T-helper 1 cell treated with Interleukin-12 subunit alpha and Interleukin-12 subunit beta and Interleukin-4 antibody, amounts not matched to agents 30 μg/mL and 1 μg/mL, for 36 hours (primary cell): ENCODE measurements around the gene TNS4.

Experiments used
- H3K27ac Mint-ChIP-seq: one replicate; pipeline ENCODE4 v1.8.0; 2021; ENCODE audit warnings: mild to moderate bottlenecking, mixed read lengths
- H3K27me3 Mint-ChIP-seq: one replicate; pipeline ENCODE4 v1.8.0; 2021; ENCODE audit warnings: low read depth, mixed read lengths
- H3K36me3 Mint-ChIP-seq: one replicate; pipeline ENCODE4 v1.8.0; 2021; ENCODE audit warnings: low read depth, mixed read lengths
- H3K4me1 Mint-ChIP-seq: one replicate; pipeline ENCODE4 v1.8.0; 2021; ENCODE audit warnings: low read depth, mixed read lengths
- H3K4me3 Mint-ChIP-seq: one replicate; pipeline ENCODE4 v1.8.0; 2021; ENCODE audit warnings: mild to moderate bottlenecking, moderate library complexity, mixed read lengths
- H3K9me3 Mint-ChIP-seq: one replicate; pipeline ENCODE4 v1.8.0; 2021; ENCODE audit warnings: mixed read lengths

TNS4 gene

GRCh38 chr17:40445751-40446468 is 55.5 kb downstream of the TNS4 start:
- H3K9me3 Mint-ChIP-seq = no peaks in the 10 kb centered on the region
- H3K27ac Mint-ChIP-seq = peak overlapping the region; percentile 91
- peak overlapping the region; percentile 87 for H3K4me3 Mint-ChIP-seq
- H3K36me3 Mint-ChIP-seq = peaks cover 14% of the 10 kb centered on the region
- peaks cover 49% of the 10 kb centered on the region for H3K4me1 Mint-ChIP-seq
- H3K27me3 Mint-ChIP-seq = peaks cover 3% of the 10 kb centered on the region

GRCh38 chr17:40443988-40444899 is 57.2 kb downstream of the TNS4 start:
- H3K4me1 Mint-ChIP-seq = peaks cover 39% of the 10 kb centered on the region
- no peaks in the 10 kb centered on the region for H3K9me3 Mint-ChIP-seq
- peaks cover 7% of the 10 kb centered on the region for H3K27me3 Mint-ChIP-seq
- H3K36me3 Mint-ChIP-seq = peaks cover 11% of the 10 kb centered on the region
- H3K27ac Mint-ChIP-seq = peak overlapping the region; percentile 91
- peak overlapping the region; percentile 87 for H3K4me3 Mint-ChIP-seq

- H3K36me3 Mint-ChIP-seq = peaks cover 11% of the 10 kb centered on the region
- peak within 1 kb of the TSS; percentile 91 for H3K27ac Mint-ChIP-seq
- H3K4me1 Mint-ChIP-seq = peaks cover 35% of the 10 kb centered on the region
These were observed 58.0 kb downstream of the TNS4 start, which contains the start of gene IGFBP4 for GRCh38 chr17:40443196-40443987. Gene IGFBP4, plus strand, starts transcription at chr17:40443450. Its CDS starts 286 bp downstream, at chr17:40443736.

GRCh38 chr17:40442392-40443195 is 58.8 kb downstream of the TNS4 start:
- peak overlapping the region; percentile 44 for H3K4me3 Mint-ChIP-seq
- no peaks in the 10 kb centered on the region for H3K9me3 Mint-ChIP-seq
- peaks cover 7% of the 10 kb centered on the region for H3K27me3 Mint-ChIP-seq
- H3K36me3 Mint-ChIP-seq = peaks cover 10% of the 10 kb centered on the region
- no peak overlapping the region for H3K27ac Mint-ChIP-seq
- peaks cover 29% of the 10 kb centered on the region for H3K4me1 Mint-ChIP-seq

More at GRCh38 chr17:40443196-40443987, 58.0 kb downstream of the TNS4 start, which contains the start of gene IGFBP4:
- Mint-ChIP-seq H3K4me3 (peak within 1 kb of the TSS; percentile 87), H3K9me3 (no peaks in the 10 kb centered on the region), H3K27me3 (peaks cover 7% of the 10 kb centered on the region)

- Mint-ChIP-seq H3K4me1 (peaks cover 23% of the 10 kb centered on the region), H3K27me3 (peaks cover 13% of the 10 kb centered on the region), H3K36me3 (peaks cover 4% of the 10 kb centered on the region), H3K27ac (no peak overlapping the region), H3K9me3 (no peaks in the 10 kb centered on the region), H3K4me3 (no peak overlapping the region)
These were observed 61.3 kb downstream of the TNS4 start for GRCh38 chr17:40440166-40440565.

DNA sequence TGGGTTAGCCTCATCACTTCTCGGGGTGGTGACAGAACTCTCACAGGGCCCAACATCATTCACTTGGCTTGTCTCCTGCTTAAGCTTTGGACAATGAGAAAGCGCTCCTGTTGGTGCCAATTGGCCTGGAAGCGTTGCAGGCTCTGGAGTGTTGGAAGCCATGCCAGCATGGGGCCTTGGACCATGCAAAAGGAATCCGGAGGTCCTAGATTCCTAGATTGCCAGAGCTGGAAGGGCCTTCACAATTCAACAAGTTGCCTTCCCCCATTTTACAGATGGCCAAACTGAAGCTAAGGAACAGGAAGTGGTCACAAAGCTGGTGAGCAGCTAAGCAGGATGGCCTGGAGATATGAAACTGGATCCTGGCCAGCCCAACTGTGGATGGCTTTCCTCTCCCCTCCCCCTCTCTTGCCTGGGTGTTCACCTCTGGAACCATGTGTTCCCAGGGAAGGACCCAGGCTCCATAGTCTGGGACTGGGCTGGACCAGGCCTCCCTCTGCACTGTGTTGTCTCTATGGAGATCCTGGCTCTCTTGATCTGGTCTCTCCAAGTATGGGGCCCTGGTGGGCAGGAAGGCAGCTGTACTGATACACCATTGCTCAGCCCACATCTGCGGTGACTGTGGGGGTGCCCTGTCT is 64.2 kb downstream of the TNS4 start:
- peaks cover 16% of the 10 kb centered on the region for H3K4me1 Mint-ChIP-seq
- no peak overlapping the region for H3K27ac Mint-ChIP-seq
- peaks cover 14% of the 10 kb centered on the region for H3K27me3 Mint-ChIP-seq

DNA sequence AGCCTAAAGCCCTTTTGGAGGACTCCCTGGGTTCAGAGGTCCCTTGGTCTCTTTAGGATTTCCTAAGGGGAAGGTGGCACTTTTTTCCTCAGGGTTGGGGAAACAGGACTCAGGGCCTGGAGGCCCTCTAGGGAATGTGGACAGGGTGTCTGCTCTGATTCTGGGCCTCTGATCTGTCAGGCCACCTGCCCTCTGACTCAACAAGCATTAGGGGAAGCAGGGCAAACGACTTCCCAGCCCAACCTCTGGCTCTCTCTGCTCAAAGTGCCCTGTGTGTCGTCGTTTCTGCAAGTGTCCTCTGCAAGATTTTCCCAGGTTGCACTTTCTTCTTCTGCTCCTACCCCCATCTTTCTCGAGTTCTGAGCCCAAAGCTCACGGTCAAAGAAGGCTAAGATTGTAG is 64.8 kb downstream of the TNS4 start:
- H3K4me3 Mint-ChIP-seq = no peak overlapping the region
- no peaks in the 10 kb centered on the region for H3K36me3 Mint-ChIP-seq
- no peak overlapping the region for H3K27ac Mint-ChIP-seq
- H3K27me3 Mint-ChIP-seq = peaks cover 18% of the 10 kb centered on the region
- H3K4me1 Mint-ChIP-seq = peaks cover 16% of the 10 kb centered on the region
- no peaks in the 10 kb centered on the region for H3K9me3 Mint-ChIP-seq

More for the DNA sequence above, 64.2 kb downstream of the TNS4 start:
- H3K9me3 Mint-ChIP-seq = no peaks in the 10 kb centered on the region
- no peak overlapping the region for H3K4me3 Mint-ChIP-seq
- no peaks in the 10 kb centered on the region for H3K36me3 Mint-ChIP-seq

DNA sequence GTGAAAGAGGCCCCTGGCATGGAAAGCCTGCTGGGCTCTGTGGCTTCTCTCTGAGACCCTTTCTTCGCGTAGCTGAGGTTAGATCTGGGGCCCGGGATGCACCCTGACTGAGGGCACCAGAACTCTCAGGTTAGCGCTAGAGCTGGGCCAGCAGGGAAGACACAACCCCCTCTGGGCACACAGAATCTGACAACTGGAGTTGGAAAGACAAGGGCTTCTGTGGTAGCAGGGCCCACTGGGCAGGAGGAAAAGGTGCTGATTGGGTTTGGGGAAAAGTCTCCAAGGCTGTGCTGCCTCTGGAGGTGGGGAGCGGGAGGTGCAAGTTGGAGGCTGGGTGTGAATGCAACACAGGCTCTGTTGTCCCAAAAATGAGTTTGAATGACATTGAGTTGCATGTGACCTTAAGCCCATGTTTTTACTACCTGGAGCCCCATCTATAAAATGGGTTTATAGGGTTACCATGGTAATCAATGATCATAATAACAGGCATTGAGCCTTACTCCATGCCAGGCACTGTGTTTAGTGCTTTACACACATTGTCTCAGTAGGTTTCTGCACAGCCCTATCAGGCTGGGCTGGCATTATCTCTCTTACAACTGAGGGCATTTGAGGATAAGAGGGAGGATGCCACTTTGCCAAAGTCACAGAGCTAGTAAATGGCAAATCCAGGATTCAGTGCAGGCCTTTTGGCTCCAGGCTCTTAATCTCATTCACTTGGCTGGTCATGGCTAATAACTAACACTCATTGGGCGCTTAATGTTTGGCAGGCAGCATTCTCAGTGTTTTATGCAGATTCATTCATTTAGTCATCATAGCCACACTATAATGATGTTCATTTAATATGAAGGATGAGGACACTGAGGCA is 67.6 kb downstream of the TNS4 start:
- peaks cover 14% of the 10 kb centered on the region for H3K4me1 Mint-ChIP-seq
- no peaks in the 10 kb centered on the region for H3K9me3 Mint-ChIP-seq
- no peak overlapping the region for H3K4me3 Mint-ChIP-seq
- H3K27ac Mint-ChIP-seq = no peak overlapping the region
- H3K27me3 Mint-ChIP-seq = peaks cover 37% of the 10 kb centered on the region
- no peaks in the 10 kb centered on the region for H3K36me3 Mint-ChIP-seq

DNA sequence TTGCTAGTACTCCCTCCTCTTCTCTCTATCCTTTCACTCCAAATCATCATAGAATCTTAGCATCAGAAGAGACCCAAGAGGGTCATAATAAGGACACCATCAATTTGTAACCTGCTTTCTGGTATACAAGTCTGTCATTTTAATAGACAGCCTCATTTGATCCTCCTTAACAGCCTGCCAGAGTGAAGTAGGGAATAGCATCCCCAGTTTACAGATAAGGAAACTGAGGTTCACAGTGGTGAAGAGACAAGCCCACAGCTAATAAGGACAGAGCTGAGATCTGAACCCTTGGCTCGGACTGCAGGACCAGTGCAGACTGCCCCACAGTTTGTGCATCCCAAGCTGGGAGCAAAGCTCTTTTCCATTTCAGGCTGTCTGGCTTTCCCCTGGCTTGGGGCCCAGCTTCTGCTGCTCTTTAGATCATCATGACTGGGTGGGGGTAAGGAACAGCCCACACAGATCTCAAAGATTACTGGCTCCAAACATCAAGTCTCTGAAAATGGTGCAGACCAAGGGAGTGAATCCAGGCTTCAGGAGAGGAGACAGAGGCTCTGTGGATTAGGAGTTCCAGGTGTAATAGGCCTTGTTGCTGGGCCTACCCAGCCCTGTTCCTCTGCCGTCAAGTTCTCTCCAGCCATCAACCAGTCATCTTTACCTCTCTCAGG is 68.4 kb downstream of the TNS4 start:
- Mint-ChIP-seq H3K4me1 (peaks cover 16% of the 10 kb centered on the region), H3K4me3 (no peak overlapping the region), H3K9me3 (no peaks in the 10 kb centered on the region), H3K27me3 (peaks cover 39% of the 10 kb centered on the region), H3K27ac (no peak overlapping the region), H3K36me3 (peaks cover 1% of the 10 kb centered on the region)

DNA sequence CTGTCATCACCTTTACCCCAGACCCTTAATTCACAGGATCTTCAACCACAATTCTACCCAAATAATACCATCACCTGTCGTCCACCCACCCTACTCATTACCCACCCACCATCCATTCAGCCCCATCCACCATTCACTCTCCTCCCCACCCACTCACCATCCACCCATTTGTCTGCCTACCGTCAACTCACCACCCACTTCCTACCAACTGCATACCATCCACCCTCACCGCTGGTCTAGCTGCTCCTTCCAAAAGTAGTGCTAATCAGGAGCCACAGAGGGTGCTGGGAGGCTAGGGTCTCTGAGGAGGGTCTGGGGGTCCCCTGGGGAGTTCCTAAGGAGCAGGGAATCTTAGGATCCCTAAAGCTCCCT is 70.2 kb downstream of the TNS4 start:
- Mint-ChIP-seq H3K9me3 (no peaks in the 10 kb centered on the region), H3K36me3 (peaks cover 2% of the 10 kb centered on the region), H3K4me3 (no peak overlapping the region), H3K27ac (no peak overlapping the region), H3K4me1 (peaks cover 19% of the 10 kb centered on the region), H3K27me3 (peaks cover 41% of the 10 kb centered on the region)

- peaks cover 26% of the 10 kb centered on the region for H3K4me1 Mint-ChIP-seq
- H3K4me3 Mint-ChIP-seq = no peak overlapping the region
- no peak overlapping the region for H3K27ac Mint-ChIP-seq
- H3K36me3 Mint-ChIP-seq = peaks cover 2% of the 10 kb centered on the region
- no peaks in the 10 kb centered on the region for H3K9me3 Mint-ChIP-seq
- H3K27me3 Mint-ChIP-seq = peaks cover 40% of the 10 kb centered on the region
These were observed 70.9 kb downstream of the TNS4 start for GRCh38 chr17:40430272-40431230.
